ENCODE data around the gene DLG3. TPM values are rescaled to one million over a fixed set of nuclear protein-coding genes. Genes with fewer than 3 reads are reported as not detected.

The DLG3 gene
- total and polyA plus RNA-seq, 10 of the 15 experiments (the other 5 are each of a cell fraction or from before 2014, with no cell fraction given): 1.3 to 32.2 (median 3.9) TPM

DNA sequence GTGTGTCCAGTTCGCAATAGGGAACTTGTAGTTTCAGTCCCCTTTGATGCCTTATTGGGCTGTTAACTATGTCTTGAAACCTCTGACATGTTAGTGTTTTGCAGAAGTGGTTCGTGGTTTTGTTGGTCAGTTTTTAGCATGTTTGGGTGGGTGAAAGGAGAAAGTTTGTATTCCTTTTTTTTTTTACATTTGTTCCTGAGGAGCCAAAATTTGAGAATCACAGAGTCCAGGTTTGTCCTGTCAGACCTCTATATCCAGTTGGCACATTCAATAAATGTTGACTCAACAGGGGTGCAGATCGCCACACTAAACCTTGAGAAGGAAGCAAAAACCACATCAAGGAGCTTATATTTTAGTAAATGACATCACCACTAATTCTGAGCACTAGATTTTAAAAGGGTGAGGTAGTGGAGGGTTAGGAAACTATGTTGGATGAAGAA is 26.2 kb downstream of the DLG3 start (continued):
- no peak for TF ChIP-seq NR2C2 (IDR thresholded peaks at IDR 0.05; ENCODE audit: borderline replicate concordance, control insufficient read depth, insufficient read length, low read depth)
- TF ChIP-seq SREBF2 (IDR thresholded peaks at IDR 0.05; ENCODE audit: low read length): no peak
- TF ChIP-seq NR2F1 (conservative IDR thresholded peaks at IDR 0.05): no peak; the same call in 1 of the 2 replicates
- no peak for TF ChIP-seq PAX5 (IDR thresholded peaks at IDR 0.05; ENCODE audit: borderline replicate concordance, low read depth, low read length)
- no peak for TF ChIP-seq BRCA1 (IDR thresholded peaks at IDR 0.05; ENCODE audit: low read depth, low read length)
- TF ChIP-seq LARP7 (IDR thresholded peaks at IDR 0.05): no peak
- TF ChIP-seq ZBTB4 (CRISPR knock-in tag; IDR thresholded peaks at IDR 0.05): no peak
- no peak for TF ChIP-seq CBX3 (IDR thresholded peaks at IDR 0.05; ENCODE audit: borderline replicate concordance, low read depth)
- no peak for TF ChIP-seq ZNF622 (IDR thresholded peaks at IDR 0.05)
- no peak for TF ChIP-seq MAX (IDR thresholded peaks at IDR 0.05; ENCODE audit: low read depth, low read length)
- TF ChIP-seq ZBED1 (IDR thresholded peaks at IDR 0.05; ENCODE audit: borderline replicate concordance): no peak
- TF ChIP-seq HDGF (IDR thresholded peaks at IDR 0.05): no peak
- TF ChIP-seq IRF5 (IDR thresholded peaks at IDR 0.05; ENCODE audit: borderline replicate concordance): no peak
- no peak for TF ChIP-seq ZNF24 (IDR thresholded peaks at IDR 0.05)
- TF ChIP-seq CHD2 (IDR thresholded peaks at IDR 0.05; ENCODE audit: borderline replicate concordance, low read depth, low read length): no peak
- peak; percentile 50; the same call in 1 of the 2 replicates for TF ChIP-seq MTA2 (IDR thresholded peaks at IDR 0.05; ENCODE audit: low read depth)
- TF ChIP-seq GATAD2B (conservative IDR thresholded peaks at IDR 0.05; ENCODE audit: low read depth): no peak
- TF ChIP-seq, protein P1, sequence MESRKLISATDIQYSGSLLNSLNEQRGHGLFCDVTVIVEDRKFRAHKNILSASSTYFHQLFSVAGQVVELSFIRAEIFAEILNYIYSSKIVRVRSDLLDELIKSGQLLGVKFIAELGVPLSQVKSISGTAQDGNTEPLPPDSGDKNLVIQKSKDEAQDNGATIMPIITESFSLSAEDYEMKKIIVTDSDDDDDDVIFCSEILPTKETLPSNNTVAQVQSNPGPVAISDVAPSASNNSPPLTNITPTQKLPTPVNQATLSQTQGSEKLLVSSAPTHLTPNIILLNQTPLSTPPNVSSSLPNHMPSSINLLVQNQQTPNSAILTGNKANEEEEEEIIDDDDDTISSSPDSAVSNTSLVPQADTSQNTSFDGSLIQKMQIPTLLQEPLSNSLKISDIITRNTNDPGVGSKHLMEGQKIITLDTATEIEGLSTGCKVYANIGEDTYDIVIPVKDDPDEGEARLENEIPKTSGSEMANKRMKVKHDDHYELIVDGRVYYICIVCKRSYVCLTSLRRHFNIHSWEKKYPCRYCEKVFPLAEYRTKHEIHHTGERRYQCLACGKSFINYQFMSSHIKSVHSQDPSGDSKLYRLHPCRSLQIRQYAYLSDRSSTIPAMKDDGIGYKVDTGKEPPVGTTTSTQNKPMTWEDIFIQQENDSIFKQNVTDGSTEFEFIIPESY (IDR thresholded peaks at IDR 0.05): no peak
- no peak for TF ChIP-seq SUPT20H (IDR thresholded peaks at IDR 0.05; ENCODE audit: borderline replicate concordance, control insufficient read depth, low read depth, low read length)
- no peak for TF ChIP-seq FOXK2 (IDR thresholded peaks at IDR 0.05)
- TF ChIP-seq NFYA (IDR thresholded peaks at IDR 0.05; ENCODE audit: borderline replicate concordance, low read depth, low read length): no peak
- TF ChIP-seq IKZF1 (conservative IDR thresholded peaks at IDR 0.05): peak; percentile 48
- TF ChIP-seq, protein P2, sequence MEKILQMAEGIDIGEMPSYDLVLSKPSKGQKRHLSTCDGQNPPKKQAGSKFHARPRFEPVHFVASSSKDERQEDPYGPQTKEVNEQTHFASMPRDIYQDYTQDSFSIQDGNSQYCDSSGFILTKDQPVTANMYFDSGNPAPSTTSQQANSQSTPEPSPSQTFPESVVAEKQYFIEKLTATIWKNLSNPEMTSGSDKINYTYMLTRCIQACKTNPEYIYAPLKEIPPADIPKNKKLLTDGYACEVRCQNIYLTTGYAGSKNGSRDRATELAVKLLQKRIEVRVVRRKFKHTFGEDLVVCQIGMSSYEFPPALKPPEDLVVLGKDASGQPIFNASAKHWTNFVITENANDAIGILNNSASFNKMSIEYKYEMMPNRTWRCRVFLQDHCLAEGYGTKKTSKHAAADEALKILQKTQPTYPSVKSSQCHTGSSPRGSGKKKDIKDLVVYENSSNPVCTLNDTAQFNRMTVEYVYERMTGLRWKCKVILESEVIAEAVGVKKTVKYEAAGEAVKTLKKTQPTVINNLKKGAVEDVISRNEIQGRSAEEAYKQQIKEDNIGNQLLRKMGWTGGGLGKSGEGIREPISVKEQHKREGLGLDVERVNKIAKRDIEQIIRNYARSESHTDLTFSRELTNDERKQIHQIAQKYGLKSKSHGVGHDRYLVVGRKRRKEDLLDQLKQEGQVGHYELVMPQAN (conservative IDR thresholded peaks at IDR 0.05): no peak
- peak; percentile 93 for TF ChIP-seq TCF7 (IDR thresholded peaks at IDR 0.05; ENCODE audit: borderline replicate concordance)
- no peak for TF ChIP-seq SREBF1 (IDR thresholded peaks at IDR 0.05; ENCODE audit: low read length)
- TF ChIP-seq TBL1XR1 (IDR thresholded peaks at IDR 0.05; ENCODE audit: low read depth, low read length): no peak
